Endothelial cell (in vitro differentiated cells): ENCODE results near the gene BASP1. TPM values are rescaled to one million over a fixed set of nuclear protein-coding genes. Genes with fewer than 3 reads are reported as not detected.

Experiments
- DNase-seq: peaks from one replicate; pipeline ENCODE4 v3.0.0; 2021; ENCODE audit warnings: low spot score
- H3K27ac Mint-ChIP-seq: one replicate; pipeline ENCODE4 v1.8.0; 2021; ENCODE audit warnings: mixed read lengths, inconsistent platforms; ENCODE audit not compliant: unreplicated experiment
- H3K27me3 Mint-ChIP-seq: one replicate; pipeline ENCODE4 v1.8.0; 2021; ENCODE audit warnings: mild to moderate bottlenecking, moderate library complexity, mixed read lengths, inconsistent platforms; ENCODE audit not compliant: unreplicated experiment
- H3K36me3 Mint-ChIP-seq: one replicate; pipeline ENCODE4 v1.8.0; 2021; ENCODE audit warnings: mild to moderate bottlenecking, low read depth, mixed read lengths, inconsistent platforms; ENCODE audit not compliant: unreplicated experiment
- H3K4me1 Mint-ChIP-seq: one replicate; pipeline ENCODE4 v1.8.0; 2021; ENCODE audit warnings: mild to moderate bottlenecking, mixed read lengths, inconsistent platforms; ENCODE audit not compliant: unreplicated experiment
- H3K4me3 Mint-ChIP-seq: one replicate; pipeline ENCODE4 v1.8.0; 2021; ENCODE audit warnings: mild to moderate bottlenecking, mixed read lengths, inconsistent platforms; ENCODE audit not compliant: unreplicated experiment
- H3K9me3 Mint-ChIP-seq: one replicate; pipeline ENCODE4 v1.8.0; 2021; ENCODE audit warnings: mixed read lengths, inconsistent platforms; ENCODE audit not compliant: unreplicated experiment
- CTCF ChIP-seq: fragments of 200-600 bp; sonication (generic); IDR thresholded peaks from one replicate; pipeline ENCODE4 v1.5.0; 2021; ENCODE audit warnings: antibody characterized with exemption; ENCODE audit not compliant: unreplicated experiment
- total RNA-seq: library from RNA; stranded (reverse); fragmentation: NEBNext Ultra II Directional; extraction: Animal tissue kit (Norgen Biotek cat#: 25700); gene quantifications from one replicate; pipeline ENCODE4 v1.2.1, GENCODE V29; 2021; ENCODE audit not compliant: unreplicated experiment

Gene BASP1
- total RNA-seq, 1 donor from 2014 or later, result 95.2 TPM

GRCh38 chr5:17278931-17279330 is 61.5 kb downstream of the BASP1 start:
- peaks cover 2% of the 10 kb centered on the region for H3K27me3 Mint-ChIP-seq
- no peak overlapping the region for H3K4me3 Mint-ChIP-seq
- DNase-seq, result no peak
- no peaks in the 10 kb centered on the region for H3K4me1 Mint-ChIP-seq
- H3K27ac Mint-ChIP-seq, result no peak overlapping the region
- H3K36me3 Mint-ChIP-seq, result peaks cover 13% of the 10 kb centered on the region
- no peaks in the 10 kb centered on the region for H3K9me3 Mint-ChIP-seq
- no peak for TF ChIP-seq CTCF

- H3K9me3 Mint-ChIP-seq, result no peaks in the 10 kb centered on the region
- H3K4me3 Mint-ChIP-seq, result no peak overlapping the region
- H3K27ac Mint-ChIP-seq, result no peak overlapping the region
- peaks cover 13% of the 10 kb centered on the region for H3K36me3 Mint-ChIP-seq
- DNase-seq, result no peak
- no peaks in the 10 kb centered on the region for H3K4me1 Mint-ChIP-seq
- no peak for TF ChIP-seq CTCF
- peaks cover 2% of the 10 kb centered on the region for H3K27me3 Mint-ChIP-seq
Observed at GRCh38 chr5:17279487-17279886, 62.1 kb downstream of the BASP1 start.

- no peak for DNase-seq
- Mint-ChIP-seq H3K27ac (peak overlapping the region; percentile 74), H3K9me3 (no peaks in the 10 kb centered on the region), H3K27me3 (peaks cover 2% of the 10 kb centered on the region), H3K36me3 (no peaks in the 10 kb centered on the region), H3K4me1 (no peaks in the 10 kb centered on the region), H3K4me3 (no peak overlapping the region)
- no peak for TF ChIP-seq CTCF
Observed at GRCh38 chr5:17282283-17283120, 65.1 kb downstream of the BASP1 start.

GRCh38 chr5:17283121-17283415 is 65.6 kb downstream of the BASP1 start:
- Mint-ChIP-seq H3K27ac (no peak overlapping the region), H3K4me3 (no peak overlapping the region), H3K27me3 (peaks cover 4% of the 10 kb centered on the region), H3K4me1 (no peaks in the 10 kb centered on the region), H3K9me3 (peaks cover 4% of the 10 kb centered on the region), H3K36me3 (peaks cover 5% of the 10 kb centered on the region)
- no peak for TF ChIP-seq CTCF
- no peak for DNase-seq

GRCh38 chr5:17287501-17288155 is 70.2 kb downstream of the BASP1 start:
- Mint-ChIP-seq H3K27me3 (peaks cover 8% of the 10 kb centered on the region), H3K4me3 (no peak overlapping the region), H3K4me1 (no peaks in the 10 kb centered on the region), H3K36me3 (peaks cover 11% of the 10 kb centered on the region), H3K9me3 (peaks cover 7% of the 10 kb centered on the region), H3K27ac (no peak overlapping the region)
- no peak for TF ChIP-seq CTCF
- no peak for DNase-seq
